Measurements from ENCODE around the gene GLUL.
"Not testable (repeated sequence)": the region's sequence is repeated elsewhere in the genome, so short reads cannot be mapped to it uniquely, and the experiment has no call there.

The GLUL gene

DNA sequence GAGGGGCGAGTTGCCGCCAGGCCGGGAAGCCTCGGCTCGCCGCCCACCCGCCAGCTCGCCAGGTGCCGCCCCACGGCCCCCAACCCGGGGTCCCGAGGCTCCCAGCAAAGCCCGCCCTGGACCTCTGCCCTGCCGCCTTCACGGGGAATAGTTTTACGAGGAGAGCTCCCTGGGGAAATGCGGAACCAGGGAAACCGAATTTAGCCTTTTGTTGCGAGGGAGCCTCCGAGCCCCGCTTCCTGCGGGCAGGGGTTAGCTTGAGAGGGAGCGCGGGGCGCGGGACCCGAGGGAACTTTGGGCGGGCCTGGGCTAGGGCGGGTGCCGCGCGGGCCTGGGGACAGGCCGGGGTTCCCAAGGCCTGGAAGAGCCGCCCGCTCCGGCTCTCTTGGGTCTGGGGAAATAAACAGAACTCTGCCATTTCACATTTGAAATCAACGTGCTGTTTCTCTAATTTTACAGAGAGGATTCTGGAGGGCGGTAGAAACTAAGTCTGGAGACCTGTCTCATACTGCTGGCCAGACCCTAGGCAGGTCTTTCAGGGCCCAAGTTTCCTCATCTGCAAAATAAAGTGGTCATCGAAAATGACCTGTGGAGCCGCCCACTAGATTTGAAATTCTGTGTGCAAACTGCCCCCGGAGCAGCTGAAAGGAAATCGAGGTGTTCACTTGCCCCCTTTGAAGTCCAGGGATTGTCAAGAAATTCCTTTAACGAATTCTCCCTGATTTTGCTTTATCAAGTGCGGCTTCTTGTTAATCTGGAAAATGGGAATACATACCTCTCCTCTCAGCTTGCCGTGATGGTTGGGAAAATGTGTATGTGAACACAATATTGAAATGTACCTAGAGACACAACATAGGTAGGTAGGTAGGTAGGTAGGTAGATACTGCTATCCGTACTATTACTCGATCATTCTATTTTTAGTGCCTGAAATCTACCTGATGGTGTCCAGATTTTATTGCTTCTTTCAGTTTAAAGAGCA is 749 bp upstream of the GLUL start:
- no peak for DNase-seq

- DNase-seq: no peak
Measured at GRCh38 chr1:182391028-182391361, 595 bp downstream of the GLUL start.

DNA sequence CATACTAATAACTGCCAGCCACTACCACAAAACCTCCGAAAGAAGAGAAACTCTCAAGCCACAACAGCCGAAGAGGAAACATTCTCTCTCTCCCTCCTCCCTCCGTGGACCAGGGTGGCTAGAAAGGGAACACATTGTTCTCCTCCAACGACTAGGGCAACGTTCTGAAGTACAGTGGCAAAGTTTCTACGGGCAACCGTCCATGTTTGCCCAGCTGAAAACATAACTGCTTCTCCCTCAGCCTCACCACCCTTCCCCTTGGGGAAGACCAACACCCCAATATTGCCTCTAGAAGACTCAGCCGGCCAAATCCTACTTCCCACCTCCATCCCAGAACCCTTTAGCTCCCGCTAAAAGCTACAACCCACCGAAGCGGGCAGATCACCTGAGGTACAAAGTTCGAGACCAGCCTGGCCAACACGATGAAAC is 2.0 kb downstream of the GLUL start:
- no peak for DNase-seq

DNA sequence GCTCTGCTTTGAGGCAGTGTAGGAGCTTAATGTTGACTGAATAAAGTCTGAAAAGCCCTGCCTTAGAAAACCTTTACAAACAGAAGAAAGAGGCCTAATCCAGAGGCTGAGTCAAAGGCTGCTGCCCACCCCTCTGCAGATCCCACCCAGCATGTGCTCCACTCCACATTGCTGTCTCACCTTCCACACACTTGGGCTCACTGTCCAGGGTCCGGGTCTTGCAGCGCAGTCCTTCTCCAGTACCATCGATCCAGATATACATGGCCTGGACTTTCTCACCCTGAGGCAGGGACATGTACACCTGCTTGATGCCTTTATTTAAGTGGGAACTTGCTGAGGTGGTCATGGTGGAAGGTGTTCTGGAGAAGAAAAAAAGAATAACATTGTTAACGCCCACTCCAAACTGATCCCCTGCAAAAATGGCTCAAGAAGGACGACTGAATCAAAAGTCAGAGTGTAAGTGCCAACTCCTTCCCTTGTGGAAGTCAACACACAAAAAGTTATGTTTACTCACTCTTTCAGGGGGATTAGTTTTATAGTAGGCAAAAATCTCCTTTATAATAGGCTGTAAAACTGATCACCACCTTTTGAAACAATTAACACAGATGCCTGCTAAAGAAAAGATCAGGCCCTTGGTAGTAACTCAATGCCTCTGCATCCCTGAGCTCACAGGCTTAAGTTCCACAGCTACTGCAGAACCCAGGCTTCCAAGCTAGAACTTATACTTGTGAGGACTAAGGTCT is 3.0 kb downstream of the GLUL start:
- DNase-seq: no peak

DNA sequence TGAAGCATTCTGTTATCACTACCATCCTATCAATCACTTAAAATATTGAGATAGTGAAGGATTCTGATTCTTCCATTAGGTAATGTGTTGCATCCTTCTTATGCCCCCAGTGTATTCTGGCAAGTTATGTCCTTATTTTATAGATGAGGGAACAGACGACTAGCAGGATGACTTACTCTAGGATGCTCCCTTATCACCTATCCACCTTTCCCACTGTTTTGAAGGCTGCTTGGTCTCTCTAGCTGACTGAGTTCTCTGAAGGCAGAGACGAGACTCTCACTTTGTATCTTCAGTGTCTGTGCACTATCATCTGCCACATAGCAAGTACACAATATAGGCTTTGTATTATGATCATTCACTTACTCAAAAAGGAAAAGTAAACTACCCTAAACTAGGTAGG is 4.0 kb downstream of the GLUL start:
- no peak for DNase-seq

- no peak for DNase-seq
Measured at GRCh38 chr1:182386980-182387379, 4.6 kb downstream of the GLUL start.

GRCh38 chr1:182385885-182386853 is 5.4 kb downstream of the GLUL start:
- no peak for DNase-seq

DNA sequence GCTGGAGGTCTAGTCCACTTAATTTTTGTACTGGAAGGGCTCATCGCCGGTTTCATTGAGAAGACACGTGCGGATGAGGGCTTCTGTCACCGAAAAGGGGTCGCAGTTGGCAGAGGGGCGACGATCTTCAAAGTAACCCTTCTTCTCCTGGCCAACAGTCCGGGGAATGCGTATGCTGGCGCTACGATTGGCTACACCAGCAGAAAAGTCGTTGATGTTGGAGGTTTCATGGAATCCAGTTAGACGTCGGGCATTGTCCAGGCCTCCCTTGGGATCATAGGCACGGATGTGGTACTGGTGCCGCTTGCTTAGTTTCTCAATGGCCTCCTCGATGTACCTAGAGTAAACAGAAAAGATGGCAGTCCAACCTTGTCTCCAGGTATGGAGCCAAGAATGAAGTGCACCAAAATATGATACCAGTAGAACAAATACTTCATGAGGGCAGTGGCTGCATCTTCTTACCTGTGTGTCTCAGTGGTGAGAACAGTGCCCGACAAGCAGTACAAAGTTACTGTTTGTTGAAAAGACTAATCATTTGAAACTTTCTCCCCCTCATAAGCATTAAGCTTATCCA is 7.1 kb downstream of the GLUL start:
- no peak for DNase-seq

- no peak for DNase-seq
Measured at GRCh38 chr1:182383934-182384333, 7.7 kb downstream of the GLUL start.

GRCh38 chr1:182383037-182383661 is 8.4 kb downstream of the GLUL start:
- DNase-seq: no peak

GRCh38 chr1:182381962-182382819 is 9.4 kb downstream of the GLUL start:
- DNase-seq: no peak

DNA sequence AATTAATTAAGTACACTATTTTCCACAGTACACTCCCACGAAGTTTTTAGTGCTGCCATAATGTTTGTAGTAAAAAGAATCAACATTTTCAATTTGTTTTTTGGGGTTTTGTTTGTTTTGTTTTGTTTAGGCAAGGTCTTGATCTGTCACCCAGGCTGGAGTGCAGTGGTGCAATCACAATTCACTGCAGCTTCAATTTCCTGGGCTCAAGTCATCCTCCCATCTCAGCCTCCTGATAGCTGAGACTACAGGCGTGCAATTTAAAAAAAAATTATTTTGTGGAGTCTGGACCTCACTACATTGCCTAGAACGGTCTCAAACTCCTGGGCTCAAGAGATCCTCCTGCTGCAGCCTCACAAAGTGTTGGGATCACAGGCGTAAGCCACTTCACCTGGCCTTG is 11.4 kb downstream of the GLUL start:
- DNase-seq: no peak

- not testable (repeated sequence) for DNase-seq
Measured at GRCh38 chr1:182379781-182380180, 11.8 kb downstream of the GLUL start.

GRCh38 chr1:182376936-182377574 is 14.5 kb downstream of the GLUL start:
- DNase-seq: no peak

DNA sequence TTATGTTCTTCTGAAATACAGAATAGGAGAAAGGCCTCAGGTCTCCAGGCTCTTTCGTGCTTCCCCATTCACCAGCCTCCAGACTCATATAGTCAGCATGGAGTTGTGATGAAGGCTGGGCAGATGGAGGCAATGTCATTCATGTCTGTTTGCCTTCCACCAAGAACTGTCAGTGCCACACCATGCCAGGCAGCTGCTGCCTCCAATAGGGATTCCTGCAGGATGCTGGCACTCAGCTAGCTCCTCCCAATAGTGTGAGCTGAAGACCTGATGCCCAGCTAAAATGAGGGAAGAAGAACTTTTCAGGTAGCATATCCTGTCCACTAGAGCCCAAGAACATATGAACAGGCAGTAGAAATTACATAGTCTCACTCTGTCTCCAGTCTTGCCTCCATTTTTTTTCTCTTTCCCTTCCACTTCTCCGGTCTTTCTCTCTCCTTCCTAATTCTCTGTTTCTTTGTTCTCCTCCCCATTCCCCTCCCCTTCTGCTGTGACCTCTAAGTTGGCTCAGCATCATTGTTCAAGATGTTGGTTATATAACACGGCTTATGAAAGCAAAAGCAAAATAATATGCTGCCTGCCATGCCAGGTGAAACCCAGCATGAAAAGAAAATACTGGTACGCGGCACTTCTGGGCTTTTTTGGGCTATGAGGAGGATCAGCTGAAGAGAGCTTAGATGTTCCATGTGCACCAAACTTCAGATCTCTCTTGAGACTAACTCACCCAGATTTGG is 17.3 kb downstream of the GLUL start:
- DNase-seq: no peak

GRCh38 chr1:182370532-182370931 is 21.1 kb downstream of the GLUL start:
- DNase-seq: no peak

GRCh38 chr1:182368903-182369302 is 22.7 kb downstream of the GLUL start:
- DNase-seq: no peak

DNA sequence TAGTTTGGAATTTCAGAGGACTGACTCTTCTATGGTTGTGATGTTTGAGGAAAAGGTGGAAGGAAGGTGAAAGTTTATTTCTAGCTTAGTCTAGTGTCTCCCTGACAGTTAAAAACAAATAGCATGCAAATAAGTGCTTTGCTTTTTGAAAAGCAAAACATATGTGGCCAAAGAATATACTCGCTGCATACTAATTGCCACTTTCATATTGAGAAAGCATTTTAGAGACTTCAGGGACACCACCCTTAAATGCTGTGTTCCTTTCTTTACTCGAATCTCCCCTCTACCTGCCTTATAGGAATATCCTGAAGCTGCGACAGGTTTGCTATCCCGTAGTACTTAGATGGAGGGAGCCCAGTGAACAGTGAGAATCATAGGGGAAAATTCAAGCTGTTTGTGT is 23.2 kb downstream of the GLUL start:
- DNase-seq: no peak

DNA sequence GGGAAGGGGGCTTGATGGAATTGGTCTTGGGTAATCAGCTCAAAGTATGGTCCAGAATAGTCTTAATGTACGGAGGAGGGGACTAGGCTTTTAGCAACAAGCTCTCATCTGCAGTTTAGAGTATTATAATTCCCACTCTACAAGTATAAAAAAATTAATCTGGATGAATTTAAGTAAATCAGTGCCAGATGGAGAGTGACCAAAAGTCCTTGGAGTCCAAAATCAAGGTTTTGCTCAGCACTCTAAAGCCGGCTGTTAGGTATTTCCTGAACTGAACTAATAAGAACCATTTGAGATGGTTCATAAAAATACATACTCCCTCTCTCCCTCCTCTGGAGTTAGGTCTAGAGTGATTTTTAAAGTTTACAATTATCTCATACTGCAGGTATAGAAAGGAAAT is 23.7 kb downstream of the GLUL start:
- DNase-seq: no peak

DNA sequence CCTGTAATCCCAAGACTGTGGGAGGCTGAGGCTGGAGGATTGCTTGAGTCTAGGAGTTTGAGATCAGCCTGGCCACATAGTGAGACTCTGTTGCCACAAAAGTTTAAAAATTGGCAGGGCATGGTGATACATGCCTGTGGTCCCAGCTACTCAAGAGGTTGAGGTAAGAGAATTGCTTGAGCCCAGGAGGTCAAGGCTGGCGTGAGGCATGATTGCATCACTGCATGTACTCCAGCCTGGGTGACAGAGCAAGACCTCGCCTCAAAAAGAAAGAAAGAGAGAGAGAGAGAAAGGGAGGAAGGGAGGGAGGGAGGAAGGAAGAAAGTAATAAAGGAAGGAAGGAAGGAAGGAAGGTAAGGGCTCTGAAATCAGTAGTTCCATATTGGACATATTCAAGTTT is 25.0 kb downstream of the GLUL start:
- DNase-seq: no peak
